WTC11 (cell line): Measurements from ENCODE around the gene ST6GAL1.

Experiments used
- AFF4 ChIP-seq: sonication (generic); formaldehyde crosslinking; IDR thresholded peaks from 2 replicates; pipeline ENCODE4 v1.8.1; 2023; ENCODE audit warnings: mild to moderate bottlenecking, missing genetic modification reagents, borderline replicate concordance
- CBFB ChIP-seq: sonication (generic); formaldehyde crosslinking; IDR thresholded peaks from 2 replicates; pipeline ENCODE4 v1.8.1; 2022; ENCODE audit warnings: mild to moderate bottlenecking, low read depth, missing genetic modification reagents
- CREB1 ChIP-seq: sonication (generic); formaldehyde crosslinking; IDR thresholded peaks from 2 replicates; pipeline ENCODE4 v1.8.0; 2023; ENCODE audit warnings: mild to moderate bottlenecking, missing genetic modification reagents
- CTCF ChIP-seq: fragments of 200-600 bp; IDR thresholded peaks from 2 replicates; pipeline ENCODE4 v1.8.0; 2022; ENCODE audit warnings: antibody characterized with exemption
- EMX1 ChIP-seq: fragments of 250-450 bp; sonication (Bioruptor Pico); IDR thresholded peaks from 2 replicates; pipeline ENCODE4 v1.8.0; 2021; ENCODE audit warnings: mild to moderate bottlenecking
- FOXJ3 ChIP-seq: sonication (generic); formaldehyde crosslinking; IDR thresholded peaks from 2 replicates; pipeline ENCODE4 v1.9.0; 2021; ENCODE audit warnings: missing genetic modification reagents, mild to moderate bottlenecking, borderline replicate concordance
- GABPB1 ChIP-seq: sonication (generic); formaldehyde crosslinking; IDR thresholded peaks from 2 replicates; pipeline ENCODE4 v1.8.1; 2023; ENCODE audit warnings: mild to moderate bottlenecking, missing genetic modification reagents
- MYBL2 ChIP-seq: sonication (generic); formaldehyde crosslinking; IDR thresholded peaks from 2 replicates; pipeline ENCODE4 v1.8.1; 2023; ENCODE audit warnings: mild to moderate bottlenecking, moderate library complexity, missing genetic modification reagents
- PRDM15 ChIP-seq: sonication (generic); formaldehyde crosslinking; IDR thresholded peaks from 2 replicates; pipeline ENCODE4 v1.8.0; 2022; ENCODE audit warnings: missing genetic modification reagents
- RELA ChIP-seq: sonication (generic); formaldehyde crosslinking; IDR thresholded peaks from 2 replicates; pipeline ENCODE4 v1.8.1; 2022; ENCODE audit warnings: missing genetic modification reagents, mild to moderate bottlenecking, borderline replicate concordance
- RORB ChIP-seq: fragments of 250-450 bp; sonication (Bioruptor Pico); IDR thresholded peaks from 2 replicates; pipeline ENCODE4 v1.9.0; 2021; ENCODE audit warnings: mild to moderate bottlenecking
- ZSCAN18 ChIP-seq: fragments of 250-450 bp; sonication (Bioruptor Pico); IDR thresholded peaks from 2 replicates; pipeline ENCODE4 v2.1.2; 2022; ENCODE audit warnings: mild to moderate bottlenecking, moderate library complexity

- no peak for TF ChIP-seq ZSCAN18
- TF ChIP-seq AFF4 (CRISPR knock-in tag), result no peak
- no peak for TF ChIP-seq CTCF
- TF ChIP-seq EMX1 (CRISPR knock-in tag), result no peak
- no peak for TF ChIP-seq CBFB (CRISPR knock-in tag)
- no peak for TF ChIP-seq RORB (CRISPR knock-in tag)
- TF ChIP-seq MYBL2 (CRISPR knock-in tag), result no peak
- TF ChIP-seq FOXJ3 (CRISPR knock-in tag), result no peak
- peak; percentile 44 for TF ChIP-seq GABPB1 (CRISPR knock-in tag)
- no peak for TF ChIP-seq CREB1
- TF ChIP-seq RELA (CRISPR knock-in tag), result no peak
- no peak for TF ChIP-seq PRDM15 (CRISPR knock-in tag)
Measured at GRCh38 chr3:187041362-187042307, 111.3 kb downstream of the ST6GAL1 start.
